Measurements from ENCODE around the gene FKBP8.

FKBP8 gene

GRCh38 chr19:18502246-18502637 is 41.1 kb downstream of the FKBP8 start:
- no peak for DNase-seq (ENCODE audit: low spot score)

DNA sequence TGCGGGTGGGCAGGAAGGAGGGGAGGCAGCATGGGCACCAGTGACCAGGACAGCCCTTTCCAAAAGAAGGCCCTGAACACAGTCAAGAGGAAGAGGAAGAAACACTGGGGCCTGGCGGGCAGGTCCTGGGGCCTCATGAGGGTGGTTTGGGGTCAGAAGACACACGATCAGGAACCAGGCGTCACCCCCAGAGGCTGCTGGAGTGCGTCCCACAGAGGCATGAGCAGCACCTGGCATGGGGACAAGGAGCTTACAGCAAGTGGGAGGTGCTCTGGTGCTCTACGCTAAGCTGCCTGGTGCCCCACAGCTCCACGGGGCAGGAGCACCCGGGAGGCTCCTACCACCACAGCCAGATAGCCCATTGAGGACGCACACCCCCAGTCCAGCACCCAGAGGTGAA is 41.5 kb downstream of the FKBP8 start:
- no peak for DNase-seq (ENCODE audit: low spot score)

DNA sequence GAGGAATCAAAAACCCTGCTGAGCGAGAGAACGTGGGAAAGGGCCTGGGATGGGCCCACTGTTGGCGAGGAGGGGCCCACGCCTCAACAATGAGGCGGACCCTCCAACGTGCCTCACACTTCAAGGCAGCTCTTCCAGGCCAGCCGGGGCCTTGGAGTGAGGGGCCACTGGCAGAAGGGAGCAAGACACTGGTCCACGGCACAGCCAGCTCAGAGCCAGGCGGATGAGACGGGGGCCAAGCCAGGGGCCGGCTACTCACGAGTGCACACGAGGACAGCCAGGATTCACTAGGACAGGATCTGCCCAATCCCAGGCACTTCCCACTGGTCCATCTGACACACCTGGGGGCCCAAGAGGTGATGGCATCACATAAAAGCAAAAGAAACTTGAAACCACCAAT is 42.0 kb downstream of the FKBP8 start:
- DNase-seq (ENCODE audit: low spot score) = no peak

GRCh38 chr19:18500799-18501198 is 42.6 kb downstream of the FKBP8 start:
- DNase-seq (ENCODE audit: low spot score) = no peak

- DNase-seq (ENCODE audit: low spot score) = no peak
Measured at GRCh38 chr19:18500376-18500775, 43.0 kb downstream of the FKBP8 start.

GRCh38 chr19:18499055-18499775 is 44.2 kb downstream of the FKBP8 start:
- no peak for DNase-seq (ENCODE audit: low spot score)

DNA sequence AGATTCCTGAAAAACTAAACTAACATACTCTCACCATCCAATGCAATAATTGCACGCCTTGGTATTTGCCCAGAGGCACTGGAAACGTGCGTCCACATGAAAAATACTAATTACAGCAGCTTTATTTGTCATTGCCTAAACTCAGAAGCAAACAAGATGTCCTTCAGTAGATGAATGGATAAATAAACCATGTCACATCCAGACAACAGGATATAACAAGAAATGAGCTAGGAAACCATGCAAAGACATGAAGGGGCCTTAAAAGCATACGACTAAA is 46.5 kb downstream of the FKBP8 start:
- no peak for DNase-seq (ENCODE audit: low spot score)

DNA sequence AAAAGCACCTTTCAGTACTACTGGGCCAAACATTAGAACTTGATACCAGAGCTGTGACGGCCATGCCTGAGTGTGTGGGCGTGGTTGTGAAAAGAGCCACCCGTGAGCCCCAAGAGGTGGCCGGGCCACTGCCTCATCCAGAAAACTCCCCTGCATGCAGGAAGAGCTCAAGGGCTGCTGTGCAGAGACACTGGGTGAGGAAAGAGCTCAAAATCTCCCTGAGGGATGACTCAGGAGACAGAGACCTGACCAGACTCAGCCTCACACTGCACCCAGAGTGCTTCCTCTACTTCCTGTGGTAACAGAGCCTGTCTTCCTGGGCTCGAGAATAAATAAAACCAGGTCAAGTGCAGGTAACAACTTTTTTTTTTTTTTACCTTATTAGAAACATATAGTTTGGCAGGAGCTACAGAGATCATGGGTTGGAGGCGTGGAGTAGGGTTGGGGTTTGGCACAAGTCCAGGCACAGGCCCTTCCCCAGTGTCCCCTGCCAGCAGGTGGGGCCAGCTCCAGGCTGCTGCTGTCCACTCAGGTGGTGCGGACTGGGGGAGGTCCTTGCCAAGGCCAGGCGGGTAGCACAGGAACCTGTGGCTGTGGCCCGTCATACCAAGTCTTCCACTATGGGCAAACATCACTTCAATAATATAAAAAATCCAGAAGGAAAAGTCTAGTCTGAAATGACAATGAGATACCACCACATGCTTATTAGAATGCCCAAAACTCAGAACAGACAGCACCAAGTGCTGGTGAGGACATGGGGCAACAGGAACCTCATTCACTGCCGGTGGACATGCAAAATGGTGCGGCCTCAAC is 47.0 kb downstream of the FKBP8 start:
- no peak for DNase-seq (ENCODE audit: low spot score)

DNA sequence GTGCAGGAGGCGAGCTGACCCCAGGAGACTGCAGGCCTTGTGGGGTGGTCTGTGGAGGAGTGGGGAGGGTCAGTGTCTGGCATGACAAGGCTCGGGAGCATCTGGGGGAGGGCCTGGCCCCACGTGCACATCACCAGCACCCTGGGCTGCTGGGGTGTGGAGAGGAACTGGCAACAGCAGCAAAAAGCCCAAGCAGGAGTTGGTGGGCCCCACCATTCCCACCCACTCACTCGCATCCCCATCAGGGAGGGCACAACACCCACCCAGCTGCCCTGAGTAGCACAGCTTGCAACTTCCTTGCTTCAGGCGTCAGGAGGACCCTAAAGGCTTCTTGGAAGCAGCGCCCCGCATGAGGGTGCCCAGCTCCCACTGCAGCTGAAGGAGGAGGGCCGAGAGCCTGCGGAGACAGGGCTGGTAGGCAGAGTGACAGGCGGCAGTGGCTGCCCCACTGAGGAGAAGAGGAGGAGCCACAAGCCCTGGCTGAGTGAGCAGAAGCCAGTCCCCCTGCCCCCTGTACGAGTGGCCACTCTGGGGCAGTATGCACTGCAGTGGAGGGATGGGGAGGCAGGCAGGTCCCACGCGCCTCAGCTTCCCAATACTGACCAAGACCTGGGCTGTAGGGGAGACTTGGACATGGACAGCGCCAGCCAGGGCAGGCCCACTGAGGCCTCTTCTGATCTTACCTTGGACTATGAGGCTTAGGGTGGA is 48.0 kb downstream of the FKBP8 start:
- no peak for DNase-seq (ENCODE audit: low spot score)

GRCh38 chr19:18494267-18494607 is 49.1 kb downstream of the FKBP8 start:
- DNase-seq (ENCODE audit: low spot score) = no peak

GRCh38 chr19:18493440-18494266 is 49.7 kb downstream of the FKBP8 start:
- no peak for DNase-seq (ENCODE audit: low spot score)

GRCh38 chr19:18491995-18492953 is 51.1 kb downstream of the FKBP8 start:
- DNase-seq (ENCODE audit: low spot score) = no peak

DNA sequence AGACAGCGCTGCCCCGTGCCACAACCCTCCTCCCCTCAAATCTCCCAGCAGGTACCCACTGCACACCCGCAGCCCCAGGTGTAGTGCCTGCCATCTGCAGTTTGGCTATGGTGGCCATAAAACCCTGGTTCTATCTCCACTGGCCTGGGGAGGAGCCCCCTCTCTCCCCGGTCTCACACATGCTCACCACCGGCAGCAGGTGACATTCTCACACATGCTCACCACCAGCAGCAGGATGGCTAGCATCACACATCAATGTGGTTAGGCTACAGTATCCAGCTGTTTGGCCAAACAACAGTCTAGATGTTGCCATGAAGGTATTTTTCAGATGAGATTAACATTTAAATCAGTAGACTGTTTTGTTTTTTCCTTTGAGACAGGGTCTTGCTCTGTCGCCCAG is 52.6 kb downstream of the FKBP8 start:
- DNase-seq (ENCODE audit: low spot score) = no peak

DNA sequence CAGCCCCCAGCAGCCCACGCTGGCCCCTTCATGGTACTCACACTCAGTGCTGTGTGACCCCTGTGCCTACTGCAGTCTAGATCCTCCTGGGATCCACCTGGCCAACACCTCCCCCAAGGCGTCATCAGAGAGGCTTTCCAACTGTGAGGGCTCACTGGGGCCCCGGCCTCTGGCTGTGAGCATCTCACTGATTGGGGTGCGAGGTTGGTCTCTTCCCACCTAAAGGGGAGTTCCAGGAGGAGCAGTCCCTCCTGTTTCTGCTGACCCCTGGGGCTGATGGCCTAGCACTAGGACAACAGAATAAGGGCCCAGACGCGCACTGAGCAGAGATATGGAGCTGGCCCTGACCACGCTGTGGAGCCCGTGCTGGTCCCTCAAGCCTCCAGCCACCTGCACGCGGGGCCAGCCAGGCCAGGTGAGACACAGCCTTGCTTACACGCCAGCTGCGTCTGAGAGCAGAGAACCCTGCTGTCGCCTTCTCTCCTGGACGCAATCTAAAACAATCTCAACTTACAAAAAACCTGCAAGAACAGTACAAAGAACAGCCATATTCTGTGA is 53.7 kb downstream of the FKBP8 start:
- no peak for DNase-seq (ENCODE audit: low spot score)

- DNase-seq (ENCODE audit: low spot score) = no peak
Measured at GRCh38 chr19:18488838-18489626, 54.3 kb downstream of the FKBP8 start.

- DNase-seq (ENCODE audit: low spot score) = no peak
Measured at GRCh38 chr19:18488403-18488723, 55.0 kb downstream of the FKBP8 start.

DNA sequence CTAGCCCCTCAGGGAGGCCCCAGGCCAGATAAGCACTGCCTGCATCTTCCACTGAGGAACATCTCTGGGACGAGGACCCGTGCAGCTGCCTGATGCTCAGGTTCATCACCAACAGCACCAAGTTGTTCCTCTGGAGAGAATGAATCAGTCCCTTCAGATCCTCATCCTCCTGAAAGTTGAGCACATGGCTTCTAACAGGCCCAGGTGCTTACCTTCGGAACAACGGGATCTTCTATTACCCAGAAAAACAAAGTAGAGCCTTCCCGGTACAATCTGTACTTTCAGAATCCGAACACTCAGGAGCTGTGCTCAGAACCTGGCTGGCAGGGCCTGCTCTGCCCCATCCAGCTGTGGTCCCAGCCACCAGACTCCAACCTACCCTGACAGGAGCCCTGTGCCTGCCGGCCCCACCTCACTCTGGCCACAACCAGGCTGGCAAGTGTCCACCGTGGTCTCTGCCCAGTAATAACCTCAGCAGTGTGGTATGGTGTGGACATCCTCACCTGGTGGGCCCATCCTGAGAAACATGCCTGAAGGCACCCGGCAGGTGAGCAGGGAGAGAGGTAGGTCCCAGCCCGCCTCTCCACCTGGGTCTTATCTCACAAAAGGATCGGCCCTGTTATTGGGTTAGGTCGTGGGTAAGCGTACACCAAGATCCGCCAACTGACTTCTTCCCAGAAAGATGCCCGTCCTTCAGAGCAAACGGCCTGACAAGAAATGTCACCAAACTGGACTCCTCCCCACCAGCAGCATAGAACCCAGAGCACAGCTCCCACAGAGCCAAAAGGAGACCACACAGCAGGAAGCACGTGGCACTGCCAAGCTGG is 55.6 kb downstream of the FKBP8 start:
- no peak for DNase-seq (ENCODE audit: low spot score)

GRCh38 chr19:18486746-18487145 is 56.6 kb downstream of the FKBP8 start:
- no peak for DNase-seq (ENCODE audit: low spot score)

GRCh38 chr19:18484992-18485391 is 58.4 kb downstream of the FKBP8 start:
- no peak for DNase-seq (ENCODE audit: low spot score)
